NB4 (cell line): ENCODE results near the gene FGD1.
A peak's percentile ranks its signal among the peaks of the same experiment; 100 is the strongest.

Experiments
- DNase-seq: peaks from one replicate; pipeline ENCODE4 v3.0.0; 2010; ENCODE audit warnings: low read depth
- H3K4me3 ChIP-seq: one replicate; pipeline ENCODE4 v1.5.1; 2011; ENCODE audit warnings: mild to moderate bottlenecking, low read depth, low read length, moderate library complexity
- CTCF ChIP-seq: IDR thresholded peaks from one replicate; pipeline ENCODE4 v1.5.1; 2012; ENCODE audit warnings: low read depth, low read length
- MAX ChIP-seq: IDR thresholded peaks from 2 replicates; pipeline ENCODE4 v1.6.1; 2011; ENCODE audit warnings: low read depth, low read length
- MYC ChIP-seq: IDR thresholded peaks from 2 replicates; pipeline ENCODE4 v1.6.1; 2011; ENCODE audit warnings: low read depth, low read length
- POLR2A ChIP-seq: IDR thresholded peaks from 2 replicates; pipeline ENCODE4 v1.6.1; 2011; ENCODE audit warnings: mild to moderate bottlenecking; ENCODE audit not compliant: insufficient read length; ENCODE audit errors: extremely low read depth

Gene FGD1

GRCh38 chrX:54415534-54416350 lies 80.3 kb downstream of the FGD1 start:
- DNase-seq, result peak; percentile 46
- no peak overlapping the region for H3K4me3 ChIP-seq
- no peak for TF ChIP-seq POLR2A
- no peak for TF ChIP-seq CTCF
- no peak for TF ChIP-seq MAX
- no peak for TF ChIP-seq MYC

- H3K4me3 ChIP-seq, result no peak overlapping the region
- peak; percentile 87 for DNase-seq
- TF ChIP-seq POLR2A, result no peak
- peak; percentile 11; the same call in 1 of the 2 replicates for TF ChIP-seq MYC
These were observed 82.3 kb downstream of the FGD1 start for GRCh38 chrX:54413753-54414152.

GRCh38 chrX:54411732-54412131 lies 84.3 kb downstream of the FGD1 start:
- TF ChIP-seq MAX, result no peak
- TF ChIP-seq CTCF, result no peak
- TF ChIP-seq MYC, result no peak
- DNase-seq, result no peak
- H3K4me3 ChIP-seq, result no peak overlapping the region

GRCh38 chrX:54407266-54407665 lies 88.8 kb downstream of the FGD1 start:
- H3K4me3 ChIP-seq, result no peak overlapping the region
- no peak for DNase-seq
- TF ChIP-seq MYC, result no peak
- TF ChIP-seq MAX, result no peak
- no peak for TF ChIP-seq POLR2A
- TF ChIP-seq CTCF, result no peak

GRCh38 chrX:54397113-54397512 lies 98.9 kb downstream of the FGD1 start:
- no peak for DNase-seq
- H3K4me3 ChIP-seq, result no peak overlapping the region
- TF ChIP-seq CTCF (no peak), MYC (no peak), POLR2A (no peak), MAX (no peak)
